ENCODE measurements around the gene DHRS9.
"Not testable (repeated sequence)": the region's sequence is repeated elsewhere in the genome, so short reads cannot be mapped to it uniquely, and the experiment has no call there.

The DHRS9 gene
- total RNA-seq: 0 to 0.29 (median 0) reads per million in 4 experiments

GRCh38 chr2:169069341-169069740, at the start of gene DHRS9:
Gene DHRS9, plus strand, starts transcription at chr2:169069563. Its CDS starts 12,019 bp downstream, at chr2:169081582.
- DNase-seq: no peak

- no peak for DNase-seq
Observed at GRCh38 chr2:169023161-169023560, 46.2 kb upstream of the DHRS9 start.

- no peak for DNase-seq
Observed at GRCh38 chr2:169026056-169026455, 43.3 kb upstream of the DHRS9 start.

- DNase-seq: no peak
Observed at GRCh38 chr2:169027234-169027633, 42.1 kb upstream of the DHRS9 start.

GRCh38 chr2:169029341-169029740, 40.0 kb upstream of the DHRS9 start:
- DNase-seq: no peak

- no peak for DNase-seq
Observed at GRCh38 chr2:169031202-169031601, 38.2 kb upstream of the DHRS9 start, which contains the start of gene ABCB11. Gene ABCB11, minus strand, starts transcription at chr2:169031324. Its CDS starts 13,199 bp downstream, at chr2:169018125.

- DNase-seq: no peak
Observed at GRCh38 chr2:169034256-169034655, 35.1 kb upstream of the DHRS9 start.

GRCh38 chr2:169034984-169035544, 34.3 kb upstream of the DHRS9 start:
- no peak for DNase-seq

GRCh38 chr2:169035887-169036286, 33.5 kb upstream of the DHRS9 start:
- no peak for DNase-seq

GRCh38 chr2:169036736-169037440, 32.5 kb upstream of the DHRS9 start:
- DNase-seq: no peak

- no peak for DNase-seq
Observed at GRCh38 chr2:169038338-169038757, 31.0 kb upstream of the DHRS9 start.

GRCh38 chr2:169039702-169040101, 29.7 kb upstream of the DHRS9 start:
- DNase-seq: no peak

GRCh38 chr2:169041594-169041993, 27.8 kb upstream of the DHRS9 start:
- no peak for DNase-seq

- no peak for DNase-seq
Observed at GRCh38 chr2:169042856-169043255, 26.5 kb upstream of the DHRS9 start.

GRCh38 chr2:169046440-169047151, 22.8 kb upstream of the DHRS9 start:
- no peak for DNase-seq

GRCh38 chr2:169047256-169048250, 21.8 kb upstream of the DHRS9 start:
- DNase-seq: no peak

GRCh38 chr2:169049142-169049541, 20.2 kb upstream of the DHRS9 start:
- DNase-seq: no peak

- DNase-seq: no peak
Observed at GRCh38 chr2:169050476-169051240, 18.7 kb upstream of the DHRS9 start.

- DNase-seq: not testable (repeated sequence)
Observed at GRCh38 chr2:169054575-169054974, 14.8 kb upstream of the DHRS9 start.

- DNase-seq: not testable (repeated sequence)
Observed at GRCh38 chr2:169064199-169064598, 5.2 kb upstream of the DHRS9 start.

- no peak for DNase-seq
Observed at GRCh38 chr2:169065422-169065821, 3.9 kb upstream of the DHRS9 start.

Measured in effector CD8-positive, alpha-beta T cell (primary cell).